SK-N-MC (cell line): ENCODE data around the gene LENEP.
"Not testable (repeated sequence)": the region's sequence is repeated elsewhere in the genome, so short reads cannot be mapped to it uniquely, and the experiment has no call there.

Source experiments
- DNase-seq: peaks from one replicate; pipeline ENCODE4 v3.0.0-alpha.2; 2011; ENCODE audit warnings: low read depth, low spot score
- H3K27ac ChIP-seq: fragments of 200-600 bp; sonication (generic); 2 replicates; pipeline ENCODE4 v1.5.1; 2016; ENCODE audit warnings: mixed run types
- H3K36me3 ChIP-seq: fragments of 200-600 bp; sonication (generic); 2 replicates; pipeline ENCODE4 v1.6.1; 2017; ENCODE audit warnings: antibody characterized with exemption, low read length, mixed read lengths; ENCODE audit not compliant: insufficient read depth
- H3K4me3 ChIP-seq: fragments of 200-600 bp; sonication (generic); 2 replicates; pipeline ENCODE4 v1.5.1; 2016
- H3K9ac ChIP-seq: fragments of 200-600 bp; sonication (generic); 2 replicates; pipeline ENCODE4 v1.8.0; 2017; ENCODE audit warnings: mixed run types, mixed read lengths; ENCODE audit not compliant: insufficient read length
- H3K9me3 ChIP-seq: fragments of 200-600 bp; sonication (generic); 2 replicates; pipeline ENCODE4 v1.6.1; 2017; ENCODE audit warnings: low read depth, mild to moderate bottlenecking, antibody characterized with exemption, low read length, moderate library complexity, mixed read lengths
- EZH2 ChIP-seq: fragments of 200-600 bp; sonication (generic); IDR thresholded peaks from one replicate; pipeline ENCODE4 v1.6.1; 2017; ENCODE audit warnings: antibody characterized with exemption
- FOXP2 ChIP-seq: optimal IDR thresholded peaks from 2 replicates; pipeline ENCODE3; 2011; ENCODE audit warnings: mild to moderate bottlenecking, moderate library complexity; ENCODE audit not compliant: insufficient read depth; ENCODE audit errors: extremely low read length, control extremely low read depth
- POLR2AphosphoS5 ChIP-seq: IDR thresholded peaks from 2 replicates; pipeline ENCODE4 v1.6.1; 2012; ENCODE audit warnings: mild to moderate bottlenecking, low read depth, low read length, borderline replicate concordance

LENEP gene

GRCh38 chr1:154982341-154982740 lies 11.0 kb upstream of the LENEP start:
- no peak for DNase-seq
- H3K36me3 ChIP-seq = peaks cover 45% of the 10 kb centered on the region

GRCh38 chr1:154982897-154983648 lies 10.3 kb upstream of the LENEP start, which contains the start of gene FLAD1:
TSS of gene FLAD1 (plus strand) at chr1:154983344. CDS start at chr1:154983695, 351 bp downstream.
- TF ChIP-seq EZH2 (no peak), POLR2AphosphoS5 (peak; percentile 68; the same call in 1 of the 2 replicates), FOXP2 (no peak)
- Histone ChIP-seq H3K36me3 (peaks cover 45% of the 10 kb centered on the region), H3K9ac (peak within 1 kb of the TSS; percentile 93), H3K9me3 (no peaks in the 10 kb centered on the region), H3K4me3 (peak within 1 kb of the TSS; percentile 84), H3K27ac (peak within 1 kb of the TSS; percentile 90)
- DNase-seq = peak; percentile 100

More at GRCh38 chr1:154982341-154982740, 11.0 kb upstream of the LENEP start:
- Histone ChIP-seq H3K27ac (peak overlapping the region; percentile 90), H3K9me3 (no peaks in the 10 kb centered on the region), H3K9ac (peak overlapping the region; percentile 92), H3K4me3 (peak overlapping the region; percentile 84)
- TF ChIP-seq FOXP2 = no peak
- TF ChIP-seq EZH2 = no peak
- TF ChIP-seq POLR2AphosphoS5 = no peak

- DNase-seq = no peak
- Histone ChIP-seq H3K27ac (peak overlapping the region; percentile 58), H3K9me3 (no peaks in the 10 kb centered on the region), H3K9ac (peak overlapping the region; percentile 93), H3K4me3 (peak overlapping the region; percentile 84), H3K36me3 (peaks cover 47% of the 10 kb centered on the region)
- TF ChIP-seq EZH2 (no peak), FOXP2 (no peak), POLR2AphosphoS5 (no peak)
Observed at GRCh38 chr1:154983776-154984466, 9.5 kb upstream of the LENEP start.

GRCh38 chr1:154986736-154987135 lies 6.7 kb upstream of the LENEP start:
- not testable (repeated sequence) for H3K27ac ChIP-seq, H3K9ac ChIP-seq, H3K9me3 ChIP-seq, DNase-seq, H3K4me3 ChIP-seq
- H3K36me3 ChIP-seq = peaks cover 41% of the 10 kb centered on the region

- no peaks in the 10 kb centered on the region for H3K9me3 ChIP-seq
- H3K4me3 ChIP-seq = no peak overlapping the region
- DNase-seq = no peak
- H3K27ac ChIP-seq = no peak overlapping the region
- H3K9ac ChIP-seq = no peak overlapping the region
- H3K36me3 ChIP-seq = peaks cover 41% of the 10 kb centered on the region
- no peak for TF ChIP-seq EZH2
- TF ChIP-seq POLR2AphosphoS5 = no peak
- TF ChIP-seq FOXP2 = no peak
Observed at GRCh38 chr1:154987326-154987725, 6.1 kb upstream of the LENEP start.

GRCh38 chr1:154988058-154988954 lies 5.1 kb upstream of the LENEP start:
- no peak overlapping the region for H3K27ac ChIP-seq
- no peak for TF ChIP-seq EZH2
- no peak for TF ChIP-seq POLR2AphosphoS5
- no peak for TF ChIP-seq FOXP2

GRCh38 chr1:154989195-154989860 lies 4.1 kb upstream of the LENEP start:
- no peak overlapping the region for H3K9ac ChIP-seq
- DNase-seq = no peak
- H3K4me3 ChIP-seq = no peak overlapping the region
- H3K9me3 ChIP-seq = no peaks in the 10 kb centered on the region
- peaks cover 41% of the 10 kb centered on the region for H3K36me3 ChIP-seq
- H3K27ac ChIP-seq = no peak overlapping the region
- TF ChIP-seq FOXP2 (no peak), EZH2 (no peak), POLR2AphosphoS5 (no peak)

More at GRCh38 chr1:154988058-154988954, 5.1 kb upstream of the LENEP start:
- Histone ChIP-seq H3K9me3 (no peaks in the 10 kb centered on the region), H3K36me3 (peaks cover 41% of the 10 kb centered on the region), H3K4me3 (no peak overlapping the region), H3K9ac (no peak overlapping the region)
- DNase-seq = no peak
